Activated naive CD4-positive, alpha-beta T cell treated with anti-CD3 and anti-CD28 coated beads, Interleukin-2, amount 50 U/mL, for 24 hours (primary cell): Measurements from ENCODE around the gene RCOR3.
"Not testable (repeated sequence)": the region's sequence is repeated elsewhere in the genome, so short reads cannot be mapped to it uniquely, and the experiment has no call there.

Experiments
- H3K27ac Mint-ChIP-seq: one replicate; pipeline ENCODE4 v1.8.0; 2021; ENCODE audit warnings: mild to moderate bottlenecking, mixed read lengths
- H3K27me3 Mint-ChIP-seq: one replicate; pipeline ENCODE4 v1.8.0; 2021; ENCODE audit warnings: mixed read lengths
- H3K36me3 Mint-ChIP-seq: one replicate; pipeline ENCODE4 v1.8.0; 2021; ENCODE audit warnings: mixed read lengths
- H3K4me1 Mint-ChIP-seq: one replicate; pipeline ENCODE4 v1.8.0; 2021; ENCODE audit warnings: mixed read lengths
- H3K4me3 Mint-ChIP-seq: one replicate; pipeline ENCODE4 v1.8.0; 2021; ENCODE audit warnings: mild to moderate bottlenecking, mixed read lengths
- H3K9me3 Mint-ChIP-seq: one replicate; pipeline ENCODE4 v1.8.0; 2021; ENCODE audit warnings: mixed read lengths

The RCOR3 gene

GRCh38 chr1:211246583-211246982, 12.6 kb upstream of the RCOR3 start:
- not testable (repeated sequence) for H3K9me3 Mint-ChIP-seq, H3K27me3 Mint-ChIP-seq, H3K36me3 Mint-ChIP-seq, H3K4me3 Mint-ChIP-seq, H3K27ac Mint-ChIP-seq
- H3K4me1 Mint-ChIP-seq = peaks cover 11% of the 10 kb centered on the region

- Mint-ChIP-seq H3K4me1 (peaks cover 11% of the 10 kb centered on the region), H3K27ac (no peak overlapping the region), H3K27me3 (no peaks in the 10 kb centered on the region), H3K36me3 (no peaks in the 10 kb centered on the region), H3K9me3 (no peaks in the 10 kb centered on the region), H3K4me3 (no peak overlapping the region)
Measured at GRCh38 chr1:211247921-211248320, 11.2 kb upstream of the RCOR3 start.

- not testable (repeated sequence) for H3K9me3 Mint-ChIP-seq, H3K4me3 Mint-ChIP-seq, H3K36me3 Mint-ChIP-seq, H3K27me3 Mint-ChIP-seq, H3K27ac Mint-ChIP-seq
- peaks cover 11% of the 10 kb centered on the region for H3K4me1 Mint-ChIP-seq
Measured at GRCh38 chr1:211249611-211250010, 9.6 kb upstream of the RCOR3 start.

GRCh38 chr1:211257826-211258225, 1.3 kb upstream of the RCOR3 start:
- Mint-ChIP-seq H3K27me3 (no peaks in the 10 kb centered on the region), H3K4me3 (peak overlapping the region; percentile 93), H3K36me3 (peaks cover 4% of the 10 kb centered on the region), H3K27ac (peak overlapping the region; percentile 95), H3K4me1 (peaks cover 22% of the 10 kb centered on the region), H3K9me3 (no peaks in the 10 kb centered on the region)

GRCh38 chr1:211258310-211258755, 833 bp upstream of the RCOR3 start:
- Mint-ChIP-seq H3K27me3 (no peaks in the 10 kb centered on the region), H3K27ac (peak overlapping the region; percentile 95), H3K4me1 (peaks cover 22% of the 10 kb centered on the region), H3K36me3 (peaks cover 4% of the 10 kb centered on the region), H3K9me3 (no peaks in the 10 kb centered on the region), H3K4me3 (peak overlapping the region; percentile 93)

GRCh38 chr1:211259638-211260126, 516 bp downstream of the RCOR3 start:
- Mint-ChIP-seq H3K36me3 (peaks cover 6% of the 10 kb centered on the region), H3K27me3 (no peaks in the 10 kb centered on the region), H3K4me3 (peak overlapping the region; percentile 96), H3K27ac (peak overlapping the region; percentile 72), H3K4me1 (peaks cover 29% of the 10 kb centered on the region), H3K9me3 (no peaks in the 10 kb centered on the region)

GRCh38 chr1:211260141-211261107, 1.3 kb downstream of the RCOR3 start:
- peaks cover 31% of the 10 kb centered on the region for H3K4me1 Mint-ChIP-seq
- H3K27ac Mint-ChIP-seq = peak overlapping the region; percentile 94
- H3K4me3 Mint-ChIP-seq = peak overlapping the region; percentile 96
- H3K27me3 Mint-ChIP-seq = no peaks in the 10 kb centered on the region
- peaks cover 6% of the 10 kb centered on the region for H3K36me3 Mint-ChIP-seq
- H3K9me3 Mint-ChIP-seq = no peaks in the 10 kb centered on the region

- Mint-ChIP-seq H3K4me1 (peaks cover 37% of the 10 kb centered on the region), H3K9me3 (no peaks in the 10 kb centered on the region), H3K27me3 (no peaks in the 10 kb centered on the region), H3K4me3 (peak overlapping the region; percentile 96), H3K36me3 (peaks cover 8% of the 10 kb centered on the region), H3K27ac (peak overlapping the region; percentile 94)
Measured at GRCh38 chr1:211261229-211261628, 2.1 kb downstream of the RCOR3 start.

GRCh38 chr1:211263022-211263421, 3.9 kb downstream of the RCOR3 start:
- not testable (repeated sequence) for H3K9me3 Mint-ChIP-seq

GRCh38 chr1:211267204-211267857, 8.2 kb downstream of the RCOR3 start:
- no peak overlapping the region for H3K4me3 Mint-ChIP-seq
- no peaks in the 10 kb centered on the region for H3K9me3 Mint-ChIP-seq
- H3K36me3 Mint-ChIP-seq = peaks cover 12% of the 10 kb centered on the region
- peaks cover 32% of the 10 kb centered on the region for H3K4me1 Mint-ChIP-seq
- no peak overlapping the region for H3K27ac Mint-ChIP-seq
- H3K27me3 Mint-ChIP-seq = no peaks in the 10 kb centered on the region

More at GRCh38 chr1:211263022-211263421, 3.9 kb downstream of the RCOR3 start:
- peaks cover 12% of the 10 kb centered on the region for H3K36me3 Mint-ChIP-seq
- not testable (repeated sequence) for H3K27ac Mint-ChIP-seq, H3K4me3 Mint-ChIP-seq, H3K27me3 Mint-ChIP-seq
- peaks cover 42% of the 10 kb centered on the region for H3K4me1 Mint-ChIP-seq

- Mint-ChIP-seq H3K27ac (no peak overlapping the region), H3K27me3 (no peaks in the 10 kb centered on the region), H3K4me3 (no peak overlapping the region), H3K4me1 (peaks cover 7% of the 10 kb centered on the region), H3K36me3 (peaks cover 6% of the 10 kb centered on the region), H3K9me3 (no peaks in the 10 kb centered on the region)
Measured at GRCh38 chr1:211279340-211279739, 20.2 kb downstream of the RCOR3 start.

- H3K36me3 Mint-ChIP-seq = peaks cover 14% of the 10 kb centered on the region
- H3K9me3 Mint-ChIP-seq = no peaks in the 10 kb centered on the region
- peaks cover 12% of the 10 kb centered on the region for H3K4me1 Mint-ChIP-seq
- no peak overlapping the region for H3K27ac Mint-ChIP-seq
- H3K4me3 Mint-ChIP-seq = no peak overlapping the region
- H3K27me3 Mint-ChIP-seq = no peaks in the 10 kb centered on the region
Measured at GRCh38 chr1:211280910-211281309, 21.7 kb downstream of the RCOR3 start.

- H3K9me3 Mint-ChIP-seq = no peaks in the 10 kb centered on the region
- H3K27ac Mint-ChIP-seq = no peak overlapping the region
- no peak overlapping the region for H3K4me3 Mint-ChIP-seq
- H3K4me1 Mint-ChIP-seq = peaks cover 11% of the 10 kb centered on the region
- H3K36me3 Mint-ChIP-seq = peaks cover 16% of the 10 kb centered on the region
- no peaks in the 10 kb centered on the region for H3K27me3 Mint-ChIP-seq
Measured at GRCh38 chr1:211281320-211282022, 22.3 kb downstream of the RCOR3 start.

GRCh38 chr1:211282023-211282373, 22.8 kb downstream of the RCOR3 start:
- Mint-ChIP-seq H3K4me1 (peaks cover 15% of the 10 kb centered on the region), H3K4me3 (no peak overlapping the region), H3K27me3 (no peaks in the 10 kb centered on the region), H3K36me3 (peaks cover 18% of the 10 kb centered on the region), H3K27ac (no peak overlapping the region), H3K9me3 (no peaks in the 10 kb centered on the region)

- Mint-ChIP-seq H3K9me3 (no peaks in the 10 kb centered on the region), H3K27ac (peak overlapping the region; percentile 9), H3K4me1 (peaks cover 19% of the 10 kb centered on the region), H3K27me3 (no peaks in the 10 kb centered on the region), H3K36me3 (peaks cover 25% of the 10 kb centered on the region), H3K4me3 (no peak overlapping the region)
Measured at GRCh38 chr1:211285196-211285595, 26.0 kb downstream of the RCOR3 start.
